Measurements from ENCODE around the gene KIF5C. TPM values are rescaled to one million over a fixed set of nuclear protein-coding genes. Genes with fewer than 3 reads are reported as not detected.

KIF5C gene
- total RNA-seq, 1 donor from 2014 or later: 24.3 TPM

DNA sequence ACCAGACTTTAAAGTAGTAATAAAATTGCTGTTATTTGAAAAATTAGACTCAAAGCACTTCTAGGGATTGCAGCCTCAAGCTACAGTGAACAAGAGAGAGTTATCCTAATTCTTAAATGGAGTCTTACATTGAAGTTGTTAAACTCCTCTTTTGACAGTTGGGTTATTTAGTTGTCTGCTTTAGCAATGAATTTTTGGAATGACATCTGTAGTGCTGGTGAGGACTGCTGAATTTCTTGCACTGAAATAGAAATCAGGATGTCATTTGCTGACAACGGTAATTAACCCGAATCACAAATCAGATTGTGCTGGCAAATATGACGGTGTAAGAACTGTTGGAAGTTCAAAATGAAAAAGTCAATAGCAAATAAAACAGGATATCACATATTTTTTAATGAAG, 85.5 kb downstream of the KIF5C start:
- no peaks in the 10 kb centered on the region for H3K9me3 ChIP-seq (ENCODE audit: insufficient read depth, low read depth, low read length)
- H3K4me1 ChIP-seq (ENCODE audit: insufficient read depth, low read length): no peaks in the 10 kb centered on the region
- Mint-ChIP-seq H3K36me3 (ENCODE audit: low read depth, unreplicated experiment) (peaks cover 17% of the 10 kb centered on the region), H3K27ac (ENCODE audit: unreplicated experiment) (no peak overlapping the region), H3K4me1 (ENCODE audit: low read depth, unreplicated experiment) (no peaks in the 10 kb centered on the region), H3K9me3 (ENCODE audit: unreplicated experiment) (no peaks in the 10 kb centered on the region), H3K4me3 (ENCODE audit: unreplicated experiment) (no peak overlapping the region), H3K27me3 (ENCODE audit: low read depth, unreplicated experiment) (no peaks in the 10 kb centered on the region)
- TF ChIP-seq, protein P1, sequence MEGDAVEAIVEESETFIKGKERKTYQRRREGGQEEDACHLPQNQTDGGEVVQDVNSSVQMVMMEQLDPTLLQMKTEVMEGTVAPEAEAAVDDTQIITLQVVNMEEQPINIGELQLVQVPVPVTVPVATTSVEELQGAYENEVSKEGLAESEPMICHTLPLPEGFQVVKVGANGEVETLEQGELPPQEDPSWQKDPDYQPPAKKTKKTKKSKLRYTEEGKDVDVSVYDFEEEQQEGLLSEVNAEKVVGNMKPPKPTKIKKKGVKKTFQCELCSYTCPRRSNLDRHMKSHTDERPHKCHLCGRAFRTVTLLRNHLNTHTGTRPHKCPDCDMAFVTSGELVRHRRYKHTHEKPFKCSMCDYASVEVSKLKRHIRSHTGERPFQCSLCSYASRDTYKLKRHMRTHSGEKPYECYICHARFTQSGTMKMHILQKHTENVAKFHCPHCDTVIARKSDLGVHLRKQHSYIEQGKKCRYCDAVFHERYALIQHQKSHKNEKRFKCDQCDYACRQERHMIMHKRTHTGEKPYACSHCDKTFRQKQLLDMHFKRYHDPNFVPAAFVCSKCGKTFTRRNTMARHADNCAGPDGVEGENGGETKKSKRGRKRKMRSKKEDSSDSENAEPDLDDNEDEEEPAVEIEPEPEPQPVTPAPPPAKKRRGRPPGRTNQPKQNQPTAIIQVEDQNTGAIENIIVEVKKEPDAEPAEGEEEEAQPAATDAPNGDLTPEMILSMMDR (IDR thresholded peaks at IDR 0.05; ENCODE audit: insufficient read depth, low read depth, low read length): no peak
- no peak for TF ChIP-seq EZH2 (IDR thresholded peaks at IDR 0.05; ENCODE audit: insufficient read depth, low read length)
- FAIRE-seq: no peak
- no peak for DNase-seq (ENCODE audit: low read depth)
- H3K27me3 ChIP-seq (ENCODE audit: insufficient read depth, low read length): no peaks in the 10 kb centered on the region
- H2AFZ ChIP-seq (ENCODE audit: low read depth, low read length): no peak overlapping the region
- no peak overlapping the region for H3K27ac ChIP-seq (ENCODE audit: low read depth, low read length)
- H3K4me2 ChIP-seq (ENCODE audit: low read length): no peak overlapping the region
- H4K20me1 ChIP-seq (ENCODE audit: insufficient read depth, low read length): no peaks in the 10 kb centered on the region
- H3K4me3 ChIP-seq (ENCODE audit: insufficient read depth, low read depth, low read length): no peak overlapping the region
- no peaks in the 10 kb centered on the region for H3K79me2 ChIP-seq (ENCODE audit: insufficient read depth, low read length)
- no peaks in the 10 kb centered on the region for H3K36me3 ChIP-seq (ENCODE audit: insufficient read depth, low read length)
- H3K9ac ChIP-seq (ENCODE audit: low read length): no peak overlapping the region

DNA sequence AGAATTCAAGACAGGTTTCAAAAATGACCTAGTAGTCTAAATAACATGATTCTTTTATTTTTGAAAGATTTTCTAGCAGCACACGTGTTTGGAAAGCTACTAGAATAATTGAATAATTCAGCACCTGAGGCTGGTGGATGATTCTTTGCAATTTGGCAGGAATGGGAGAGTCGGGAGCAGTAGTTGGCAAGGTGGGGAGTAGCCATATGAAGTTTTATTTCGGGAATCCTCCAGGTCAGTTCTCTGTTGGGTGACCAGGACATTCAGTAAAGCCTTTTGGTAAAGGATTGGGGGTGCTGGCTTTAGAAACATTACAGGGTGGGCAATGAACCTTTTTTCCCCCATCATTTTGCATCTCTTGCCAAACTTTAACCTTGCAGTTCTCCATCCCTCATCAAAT, 88.4 kb downstream of the KIF5C start:
- Histone ChIP-seq H3K36me3 (ENCODE audit: insufficient read depth, low read length) (no peaks in the 10 kb centered on the region), H3K4me1 (ENCODE audit: insufficient read depth, low read length) (no peaks in the 10 kb centered on the region), H3K27me3 (ENCODE audit: insufficient read depth, low read length) (no peaks in the 10 kb centered on the region), H2AFZ (ENCODE audit: low read depth, low read length) (no peak overlapping the region), H3K4me2 (ENCODE audit: low read length) (no peak overlapping the region), H3K9ac (ENCODE audit: low read length) (no peak overlapping the region), H3K9me3 (ENCODE audit: insufficient read depth, low read depth, low read length) (no peaks in the 10 kb centered on the region), H3K4me3 (ENCODE audit: insufficient read depth, low read depth, low read length) (no peak overlapping the region), H4K20me1 (ENCODE audit: insufficient read depth, low read length) (no peaks in the 10 kb centered on the region), H3K27ac (ENCODE audit: low read depth, low read length) (no peak overlapping the region), H3K79me2 (ENCODE audit: insufficient read depth, low read length) (no peaks in the 10 kb centered on the region)
- Mint-ChIP-seq H3K27me3 (ENCODE audit: low read depth, unreplicated experiment) (no peaks in the 10 kb centered on the region), H3K9me3 (ENCODE audit: unreplicated experiment) (no peaks in the 10 kb centered on the region), H3K36me3 (ENCODE audit: low read depth, unreplicated experiment) (peaks cover 17% of the 10 kb centered on the region), H3K4me3 (ENCODE audit: unreplicated experiment) (no peak overlapping the region), H3K4me1 (ENCODE audit: low read depth, unreplicated experiment) (no peaks in the 10 kb centered on the region), H3K27ac (ENCODE audit: unreplicated experiment) (no peak overlapping the region)
- no peak for TF ChIP-seq EZH2 (IDR thresholded peaks at IDR 0.05; ENCODE audit: insufficient read depth, low read length)
- TF ChIP-seq, protein P1 (IDR thresholded peaks at IDR 0.05; ENCODE audit: insufficient read depth, low read depth, low read length): no peak
- DNase-seq (ENCODE audit: low read depth) (no peak), FAIRE-seq (no peak)

DNA sequence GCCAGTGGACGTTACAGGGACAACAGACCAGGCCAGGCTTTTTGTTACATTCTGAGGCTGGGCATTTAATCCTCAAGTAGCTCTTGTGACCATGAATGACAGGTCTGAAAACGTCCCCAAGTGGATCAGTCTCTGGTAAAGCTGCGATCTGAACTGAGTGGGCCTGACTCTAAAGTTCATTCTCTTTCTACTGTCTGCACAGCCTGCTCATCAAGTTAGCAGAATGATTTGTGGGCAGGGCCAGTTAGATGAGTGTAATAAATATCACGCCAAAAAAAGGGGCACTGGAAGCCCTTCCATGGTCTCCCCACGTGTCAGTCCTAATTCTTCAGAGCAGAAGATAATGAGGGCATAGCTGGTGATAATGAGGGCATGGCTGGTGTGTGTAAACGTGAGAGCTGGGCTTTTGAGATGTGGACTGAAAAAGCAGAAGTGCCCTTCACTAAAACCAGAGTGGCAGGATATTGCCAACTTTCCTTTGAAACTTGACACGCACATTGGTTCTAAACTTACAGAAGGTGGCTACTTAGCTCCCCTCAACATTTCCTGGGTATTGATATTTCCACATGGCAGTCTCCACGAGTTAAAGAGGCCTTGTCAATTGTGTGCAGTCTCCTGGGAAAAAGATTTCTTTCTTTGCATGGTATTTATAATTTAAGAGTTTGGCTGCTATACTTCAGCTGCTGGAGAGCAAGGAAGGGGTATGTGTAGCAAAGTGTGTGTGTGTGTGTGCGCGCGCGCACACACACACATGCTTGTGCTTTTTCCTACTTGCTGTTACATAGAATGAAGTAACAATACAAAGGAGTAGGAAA, 90.8 kb downstream of the KIF5C start:
- no peak for FAIRE-seq
- no peak overlapping the region for H2AFZ ChIP-seq (ENCODE audit: low read depth, low read length)
- Mint-ChIP-seq H3K36me3 (ENCODE audit: low read depth, unreplicated experiment) (peaks cover 10% of the 10 kb centered on the region), H3K4me3 (ENCODE audit: unreplicated experiment) (no peak overlapping the region), H3K4me1 (ENCODE audit: low read depth, unreplicated experiment) (no peaks in the 10 kb centered on the region), H3K27ac (ENCODE audit: unreplicated experiment) (no peak overlapping the region), H3K27me3 (ENCODE audit: low read depth, unreplicated experiment) (no peaks in the 10 kb centered on the region), H3K9me3 (ENCODE audit: unreplicated experiment) (no peaks in the 10 kb centered on the region)
- no peak overlapping the region for H3K4me2 ChIP-seq (ENCODE audit: low read length)
- no peak for DNase-seq (ENCODE audit: low read depth)
- no peaks in the 10 kb centered on the region for H3K36me3 ChIP-seq (ENCODE audit: insufficient read depth, low read length)
- H4K20me1 ChIP-seq (ENCODE audit: insufficient read depth, low read length): no peaks in the 10 kb centered on the region
- H3K4me1 ChIP-seq (ENCODE audit: insufficient read depth, low read length): no peaks in the 10 kb centered on the region
- no peaks in the 10 kb centered on the region for H3K79me2 ChIP-seq (ENCODE audit: insufficient read depth, low read length)
- H3K27ac ChIP-seq (ENCODE audit: low read depth, low read length): no peak overlapping the region
- no peak overlapping the region for H3K4me3 ChIP-seq (ENCODE audit: insufficient read depth, low read depth, low read length)
- H3K9ac ChIP-seq (ENCODE audit: low read length): no peak overlapping the region
- no peaks in the 10 kb centered on the region for H3K9me3 ChIP-seq (ENCODE audit: insufficient read depth, low read depth, low read length)
- TF ChIP-seq EZH2 (IDR thresholded peaks at IDR 0.05; ENCODE audit: insufficient read depth, low read length): no peak
- TF ChIP-seq, protein P1 (IDR thresholded peaks at IDR 0.05; ENCODE audit: insufficient read depth, low read depth, low read length): no peak
- no peaks in the 10 kb centered on the region for H3K27me3 ChIP-seq (ENCODE audit: insufficient read depth, low read length)

All from astrocyte (in vitro differentiated cells and primary cell).